ENCODE results near the gene TNFRSF1A.

DNA sequence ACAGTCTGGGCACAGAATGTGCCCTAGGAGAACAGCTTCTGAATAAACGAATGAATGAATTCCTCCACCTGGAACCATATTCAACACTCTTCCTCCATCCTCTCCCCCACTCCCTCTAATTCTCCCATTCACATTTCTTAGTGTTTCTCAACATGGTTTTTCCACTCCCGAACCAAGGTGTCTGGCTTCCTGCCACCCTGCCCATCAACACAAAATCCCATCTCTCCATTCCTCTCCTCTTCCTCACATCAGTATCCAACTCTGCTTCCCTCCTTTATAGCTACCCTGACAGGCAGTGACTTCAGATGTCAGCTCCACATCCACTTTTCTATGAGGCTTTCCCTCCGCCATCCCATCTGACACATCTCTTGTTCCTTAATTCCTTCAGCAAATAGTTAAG, 2.9 kb downstream of the TNFRSF1A start:
- TF ChIP-seq, protein P1, sequence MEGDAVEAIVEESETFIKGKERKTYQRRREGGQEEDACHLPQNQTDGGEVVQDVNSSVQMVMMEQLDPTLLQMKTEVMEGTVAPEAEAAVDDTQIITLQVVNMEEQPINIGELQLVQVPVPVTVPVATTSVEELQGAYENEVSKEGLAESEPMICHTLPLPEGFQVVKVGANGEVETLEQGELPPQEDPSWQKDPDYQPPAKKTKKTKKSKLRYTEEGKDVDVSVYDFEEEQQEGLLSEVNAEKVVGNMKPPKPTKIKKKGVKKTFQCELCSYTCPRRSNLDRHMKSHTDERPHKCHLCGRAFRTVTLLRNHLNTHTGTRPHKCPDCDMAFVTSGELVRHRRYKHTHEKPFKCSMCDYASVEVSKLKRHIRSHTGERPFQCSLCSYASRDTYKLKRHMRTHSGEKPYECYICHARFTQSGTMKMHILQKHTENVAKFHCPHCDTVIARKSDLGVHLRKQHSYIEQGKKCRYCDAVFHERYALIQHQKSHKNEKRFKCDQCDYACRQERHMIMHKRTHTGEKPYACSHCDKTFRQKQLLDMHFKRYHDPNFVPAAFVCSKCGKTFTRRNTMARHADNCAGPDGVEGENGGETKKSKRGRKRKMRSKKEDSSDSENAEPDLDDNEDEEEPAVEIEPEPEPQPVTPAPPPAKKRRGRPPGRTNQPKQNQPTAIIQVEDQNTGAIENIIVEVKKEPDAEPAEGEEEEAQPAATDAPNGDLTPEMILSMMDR (IDR thresholded peaks at IDR 0.05), result no peak
- no peak for TF ChIP-seq EP300 (IDR thresholded peaks at IDR 0.05; ENCODE audit: low read depth)

All from transverse colon (tissue), 3 donors.